GM18520 (cell line): ENCODE data around the gene LIN7B.
"Not testable (repeated sequence)": the region's sequence is repeated elsewhere in the genome, so short reads cannot be mapped to it uniquely, and the experiment has no call there.

Experiments used
- ATAC-seq: cut with Tn5 transposase; IDR thresholded peaks from one replicate; pipeline ENCODE4 v1.9.1; 2021; ENCODE audit not compliant: unreplicated experiment

The LIN7B gene

GRCh38 chr19:49118565-49119410 lies 4.6 kb downstream of the LIN7B start, which contains the start of gene C19orf73:
Gene C19orf73, minus strand, starts transcription at chr19:49119143. Its CDS starts 121 bp downstream, at chr19:49119022.
- ATAC-seq, result peak; percentile 66

- ATAC-seq, result no peak
Observed at GRCh38 chr19:49119411-49120324, 5.5 kb downstream of the LIN7B start, which contains the start of gene PPFIA3. Gene PPFIA3, plus strand, starts transcription at chr19:49119544. Its CDS starts 8,330 bp downstream, at chr19:49127874.

GRCh38 chr19:49120325-49120683 lies 6.1 kb downstream of the LIN7B start:
- no peak for ATAC-seq

- ATAC-seq, result no peak
Observed at GRCh38 chr19:49120868-49121267, 6.7 kb downstream of the LIN7B start.

- ATAC-seq, result not testable (repeated sequence)
Observed at GRCh38 chr19:49121841-49122240, 7.7 kb downstream of the LIN7B start.

- ATAC-seq, result not testable (repeated sequence)
Observed at GRCh38 chr19:49123285-49123684, 9.1 kb downstream of the LIN7B start.

- ATAC-seq, result no peak
Observed at GRCh38 chr19:49125025-49125731, 11.0 kb downstream of the LIN7B start.

GRCh38 chr19:49126575-49126974 lies 12.4 kb downstream of the LIN7B start:
- no peak for ATAC-seq

GRCh38 chr19:49127225-49127624 lies 13.1 kb downstream of the LIN7B start:
- ATAC-seq, result not testable (repeated sequence)

GRCh38 chr19:49127674-49128544 lies 13.7 kb downstream of the LIN7B start:
- ATAC-seq, result peak; percentile 69

- ATAC-seq, result no peak
Observed at GRCh38 chr19:49128545-49129237, 14.5 kb downstream of the LIN7B start.

GRCh38 chr19:49129238-49129583 lies 15.0 kb downstream of the LIN7B start:
- no peak for ATAC-seq

GRCh38 chr19:49130325-49130724 lies 16.2 kb downstream of the LIN7B start:
- ATAC-seq, result no peak

- no peak for ATAC-seq
Observed at GRCh38 chr19:49132974-49133609, 18.9 kb downstream of the LIN7B start.

- no peak for ATAC-seq
Observed at GRCh38 chr19:49133621-49134454, 19.7 kb downstream of the LIN7B start.

- no peak for ATAC-seq
Observed at GRCh38 chr19:49135686-49136085, 21.5 kb downstream of the LIN7B start.

- ATAC-seq, result no peak
Observed at GRCh38 chr19:49136771-49137171, 22.6 kb downstream of the LIN7B start.

- no peak for ATAC-seq
Observed at GRCh38 chr19:49140951-49141350, 26.8 kb downstream of the LIN7B start.
